Stimulated activated CD8-positive, alpha-beta memory T cell treated with anti-CD3 and anti-CD28 coated beads, Interleukin-12 subunit alpha, Interleukin-12 subunit beta, amount 100 ng/mL, for 4 hours (primary cell): ENCODE measurements around the gene TBK1.

Experiments used
- DNase-seq: peaks from one replicate; pipeline ENCODE4 v3.0.0-alpha.2; 2020; ENCODE audit warnings: low read depth

The TBK1 gene

GRCh38 chr12:64452559-64453329, 824 bp downstream of the TBK1 start:
- DNase-seq, result no peak

GRCh38 chr12:64455506-64455905, 3.6 kb downstream of the TBK1 start:
- no peak for DNase-seq

GRCh38 chr12:64456119-64456518, 4.2 kb downstream of the TBK1 start:
- no peak for DNase-seq

GRCh38 chr12:64457032-64457431, 5.1 kb downstream of the TBK1 start:
- DNase-seq, result no peak

- no peak for DNase-seq
These were observed 5.5 kb downstream of the TBK1 start for GRCh38 chr12:64457466-64457865.

GRCh38 chr12:64457923-64458322, 6.0 kb downstream of the TBK1 start:
- DNase-seq, result no peak

- no peak for DNase-seq
These were observed 7.5 kb downstream of the TBK1 start for GRCh38 chr12:64459394-64459891.

GRCh38 chr12:64461634-64462414, 9.9 kb downstream of the TBK1 start:
- no peak for DNase-seq

GRCh38 chr12:64466178-64466577, 14.3 kb downstream of the TBK1 start:
- DNase-seq, result no peak

GRCh38 chr12:64468966-64469365, 17.0 kb downstream of the TBK1 start:
- DNase-seq, result no peak

- no peak for DNase-seq
These were observed 17.7 kb downstream of the TBK1 start for GRCh38 chr12:64469455-64470142.

GRCh38 chr12:64470495-64470894, 18.6 kb downstream of the TBK1 start:
- no peak for DNase-seq

GRCh38 chr12:64473176-64473575, 21.3 kb downstream of the TBK1 start:
- DNase-seq, result no peak

- DNase-seq, result no peak
These were observed 23.6 kb downstream of the TBK1 start for GRCh38 chr12:64475518-64475917.

GRCh38 chr12:64476844-64477243, 24.9 kb downstream of the TBK1 start:
- no peak for DNase-seq

- no peak for DNase-seq
These were observed 26.7 kb downstream of the TBK1 start for GRCh38 chr12:64478661-64479060.

- DNase-seq, result no peak
These were observed 28.2 kb downstream of the TBK1 start for GRCh38 chr12:64480148-64480547.

GRCh38 chr12:64486657-64487056, 34.7 kb downstream of the TBK1 start:
- DNase-seq, result no peak

- DNase-seq, result no peak
These were observed 39.8 kb downstream of the TBK1 start for GRCh38 chr12:64491718-64492117.

- no peak for DNase-seq
These were observed 41.6 kb downstream of the TBK1 start for GRCh38 chr12:64493513-64493912.

- DNase-seq, result no peak
These were observed 43.2 kb downstream of the TBK1 start for GRCh38 chr12:64494998-64495729.

- DNase-seq, result no peak
These were observed 45.0 kb downstream of the TBK1 start for GRCh38 chr12:64496839-64497400.
